Measurements from ENCODE around the gene COPG1.

GRCh38 chr3:129286081-129286480, 36.7 kb downstream of the COPG1 start:
- TF ChIP-seq, protein P1, sequence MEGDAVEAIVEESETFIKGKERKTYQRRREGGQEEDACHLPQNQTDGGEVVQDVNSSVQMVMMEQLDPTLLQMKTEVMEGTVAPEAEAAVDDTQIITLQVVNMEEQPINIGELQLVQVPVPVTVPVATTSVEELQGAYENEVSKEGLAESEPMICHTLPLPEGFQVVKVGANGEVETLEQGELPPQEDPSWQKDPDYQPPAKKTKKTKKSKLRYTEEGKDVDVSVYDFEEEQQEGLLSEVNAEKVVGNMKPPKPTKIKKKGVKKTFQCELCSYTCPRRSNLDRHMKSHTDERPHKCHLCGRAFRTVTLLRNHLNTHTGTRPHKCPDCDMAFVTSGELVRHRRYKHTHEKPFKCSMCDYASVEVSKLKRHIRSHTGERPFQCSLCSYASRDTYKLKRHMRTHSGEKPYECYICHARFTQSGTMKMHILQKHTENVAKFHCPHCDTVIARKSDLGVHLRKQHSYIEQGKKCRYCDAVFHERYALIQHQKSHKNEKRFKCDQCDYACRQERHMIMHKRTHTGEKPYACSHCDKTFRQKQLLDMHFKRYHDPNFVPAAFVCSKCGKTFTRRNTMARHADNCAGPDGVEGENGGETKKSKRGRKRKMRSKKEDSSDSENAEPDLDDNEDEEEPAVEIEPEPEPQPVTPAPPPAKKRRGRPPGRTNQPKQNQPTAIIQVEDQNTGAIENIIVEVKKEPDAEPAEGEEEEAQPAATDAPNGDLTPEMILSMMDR (IDR thresholded peaks at IDR 0.05) = no peak
- no peak for TF ChIP-seq POLR2A (IDR thresholded peaks at IDR 0.05)

All from uterus (tissue), 2 donors.